ENCODE data around the gene EPB41L4A. TPM values are rescaled to one million over a fixed set of nuclear protein-coding genes. Genes with fewer than 3 reads are reported as not detected.
A peak's percentile ranks its signal among the peaks of the same experiment; 100 is the strongest.
"Not testable (repeated sequence)": the region's sequence is repeated elsewhere in the genome, so short reads cannot be mapped to it uniquely, and the experiment has no call there.

The EPB41L4A gene
- total RNA-seq, 1 donor from 2014 or later: 18.6 TPM

DNA sequence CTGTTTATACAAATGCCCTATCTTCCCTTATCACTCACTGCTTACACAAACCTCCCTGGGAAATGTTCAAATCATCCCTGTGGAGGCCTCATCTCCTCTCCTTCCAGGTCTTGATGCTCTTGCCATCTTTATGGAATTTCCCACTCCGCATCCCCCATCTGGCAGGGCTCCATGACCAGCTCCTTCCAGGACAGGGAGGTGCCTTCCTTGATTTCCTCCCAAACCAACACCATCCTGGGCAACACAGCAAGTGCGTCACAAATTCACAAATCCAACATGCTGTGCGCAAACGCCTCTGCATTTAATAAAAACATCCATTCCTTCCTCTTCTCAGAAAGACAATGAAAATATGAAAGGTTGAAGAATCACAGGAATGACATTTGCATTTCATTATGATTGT, 51.7 kb downstream of the EPB41L4A start:
- ATAC-seq (peak; percentile 32), DNase-seq (no peak)
- intact Hi-C loops (cut with micrococcal nuclease): no loop called here

DNA sequence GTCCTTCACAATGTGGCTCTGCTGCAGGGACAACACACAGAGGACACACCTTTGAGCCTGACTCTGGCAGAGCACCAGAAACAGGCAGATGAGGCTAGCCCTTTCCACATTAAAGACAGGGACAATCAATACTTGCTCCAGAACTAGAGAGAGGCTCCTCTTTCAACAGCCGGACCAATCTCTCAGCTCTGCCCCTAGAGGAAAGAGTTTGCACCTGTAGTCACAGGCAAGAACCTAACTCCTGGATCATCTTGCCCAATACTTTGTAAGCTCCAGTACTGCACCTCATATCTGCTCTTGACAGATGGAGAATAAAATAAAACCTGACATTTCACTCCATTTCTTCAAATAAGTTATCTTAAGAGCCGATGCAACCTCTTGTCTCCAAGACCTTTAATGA, 52.1 kb downstream of the EPB41L4A start:
- intact Hi-C loops (cut with micrococcal nuclease): no loop called here
- ATAC-seq (peak; percentile 22), DNase-seq (no peak)

DNA sequence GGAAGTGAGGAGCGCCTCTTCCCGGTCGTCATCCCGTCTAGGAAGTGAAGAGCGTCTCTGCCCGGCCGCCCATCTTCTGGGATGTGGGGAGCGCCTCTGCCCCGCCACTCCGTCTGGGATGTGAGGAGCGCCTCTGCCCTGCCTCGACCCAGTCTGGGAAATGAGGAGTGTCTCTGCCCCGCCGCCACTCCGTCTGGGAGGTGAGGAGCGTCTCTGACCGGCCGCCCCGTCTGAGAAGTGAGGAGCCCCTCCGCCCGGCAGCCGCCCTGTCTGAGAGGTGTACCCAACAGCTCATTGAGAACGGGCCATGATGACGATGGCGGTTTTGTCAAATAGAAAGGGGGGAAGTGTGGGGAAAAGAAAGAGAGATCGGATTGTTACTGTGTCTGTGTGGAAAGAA, 58.3 kb downstream of the EPB41L4A start:
- DNase-seq; intact Hi-C loops (cut with micrococcal nuclease); ATAC-seq: not testable (repeated sequence)

DNA sequence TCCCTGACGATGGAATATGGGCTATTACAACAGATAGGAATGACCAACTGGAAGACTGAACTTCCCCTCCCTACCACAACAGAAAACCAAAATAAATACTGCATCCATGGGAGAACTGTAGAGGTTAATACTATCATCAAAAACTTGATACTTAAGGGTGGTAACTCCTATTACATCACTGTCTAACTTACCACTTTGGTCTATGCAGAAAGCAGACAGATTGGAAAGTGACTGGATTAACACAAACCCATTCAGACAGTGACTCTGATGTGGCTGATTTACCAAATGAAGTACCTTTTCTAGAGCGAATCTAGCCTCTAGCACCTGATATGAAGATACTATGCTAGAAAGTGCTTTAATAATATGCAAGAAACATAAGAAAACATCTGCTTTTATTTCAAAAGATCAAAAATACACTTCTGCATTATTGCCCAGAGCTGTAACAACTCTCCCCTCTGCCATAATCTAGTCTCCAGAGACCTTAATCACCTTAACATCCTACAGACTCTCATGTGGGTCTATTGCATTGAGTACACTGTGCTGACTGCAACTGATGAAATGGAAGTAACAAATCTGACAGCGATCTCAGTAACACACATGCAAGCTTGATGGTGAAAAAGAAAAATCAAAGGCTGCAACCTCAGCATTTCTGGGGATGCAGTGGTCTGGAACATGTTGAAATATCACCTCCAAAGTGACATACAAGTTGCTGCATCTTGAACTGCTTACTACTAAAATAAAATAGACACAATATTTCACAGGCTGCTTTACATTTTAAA, 62.7 kb downstream of the EPB41L4A start:
- ATAC-seq: no peak
- intact Hi-C loops (cut with micrococcal nuclease): no loop called here
- DNase-seq: no peak

DNA sequence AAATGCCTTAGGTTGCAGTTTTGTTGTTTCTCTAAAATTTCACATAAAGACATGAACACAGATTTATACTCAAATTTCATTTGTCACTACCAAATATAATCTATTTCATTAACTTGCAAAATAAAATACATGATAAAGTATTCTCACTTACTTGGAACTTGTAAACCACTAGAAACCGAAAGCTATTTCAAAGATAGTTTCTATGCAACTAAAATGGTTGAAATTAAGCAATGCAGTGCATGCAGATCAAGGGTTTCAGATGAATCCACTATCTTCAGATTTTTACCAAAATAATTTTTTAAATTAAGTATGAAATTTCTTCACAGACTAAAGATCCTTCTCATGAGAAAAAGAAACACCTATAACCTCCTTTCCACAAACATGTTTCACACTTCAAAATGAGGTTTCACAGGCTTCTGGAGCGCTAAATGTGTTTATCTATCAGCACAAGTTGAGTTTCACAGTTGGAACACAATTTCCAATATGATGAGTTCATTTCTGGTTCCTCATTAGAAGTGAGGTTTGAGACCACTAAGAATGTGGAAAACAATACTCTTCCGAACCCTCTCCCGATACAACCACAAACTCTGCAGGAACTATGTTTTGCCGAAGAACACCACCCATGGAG, 63.9 kb downstream of the EPB41L4A start:
- ATAC-seq: no peak
- no peak for DNase-seq
- intact Hi-C loops (cut with micrococcal nuclease): no loop called here

DNA sequence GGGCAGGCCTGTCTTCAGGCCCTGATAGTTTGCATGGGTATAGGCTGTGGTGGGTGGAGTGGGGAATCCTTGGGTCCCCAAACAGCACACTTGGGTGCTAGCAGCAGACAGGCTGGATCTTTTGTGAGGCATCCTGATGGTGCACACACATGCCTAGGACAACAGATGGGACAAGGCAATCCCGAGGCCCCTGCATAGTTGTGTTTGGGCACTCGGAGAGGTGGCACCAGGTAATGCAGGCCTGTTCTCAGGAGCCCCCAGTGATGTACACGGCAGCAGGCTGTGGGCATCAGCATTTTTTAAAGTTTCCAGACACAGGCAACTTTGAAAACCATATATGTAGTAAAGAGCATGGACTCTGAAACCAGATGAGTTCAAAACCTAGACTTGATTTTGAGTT, 65.4 kb downstream of the EPB41L4A start:
- intact Hi-C loops (cut with micrococcal nuclease): no loop called here
- DNase-seq: no peak
- no peak for ATAC-seq

DNA sequence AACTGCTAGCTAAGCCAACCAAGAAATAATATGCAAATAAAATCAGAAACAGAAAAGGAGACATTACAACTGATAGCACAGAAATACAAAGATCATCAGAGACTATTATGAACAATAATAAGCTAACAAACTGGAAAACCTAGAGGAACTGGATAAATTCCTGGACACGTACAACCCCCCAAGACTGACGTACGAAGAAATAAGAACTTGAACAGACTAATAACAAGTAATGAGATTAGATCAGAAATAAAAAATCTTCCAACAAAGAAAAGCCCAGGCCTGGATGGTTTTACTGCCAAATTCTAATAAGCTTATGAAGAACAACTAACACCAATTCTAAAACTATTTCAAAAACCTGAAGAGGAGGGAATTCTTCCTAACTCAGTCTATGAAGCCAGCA, 67.9 kb downstream of the EPB41L4A start:
- ATAC-seq (no peak), DNase-seq (no peak)
- intact Hi-C loops (cut with micrococcal nuclease): no loop called here

DNA sequence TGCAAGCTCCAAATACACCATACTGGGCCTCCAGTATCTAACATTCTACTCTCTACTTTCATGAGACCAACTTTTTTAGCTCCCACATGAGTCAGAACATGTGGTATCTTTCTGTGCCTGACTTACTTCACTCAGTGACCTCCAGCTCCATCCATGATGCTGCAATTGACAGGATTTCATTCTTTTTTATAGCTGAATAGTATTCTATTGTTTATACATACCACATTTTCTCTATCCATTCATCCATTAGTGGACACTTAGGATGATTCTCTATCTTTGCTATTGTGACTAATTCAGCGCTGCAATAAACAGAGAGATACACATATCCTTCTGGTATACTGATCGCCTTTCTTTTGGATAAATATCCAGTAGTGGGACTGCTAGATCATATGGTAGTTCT, 68.5 kb downstream of the EPB41L4A start:
- ATAC-seq (peak; percentile 19), DNase-seq (no peak)
- intact Hi-C loops (cut with micrococcal nuclease): no loop called here

DNA sequence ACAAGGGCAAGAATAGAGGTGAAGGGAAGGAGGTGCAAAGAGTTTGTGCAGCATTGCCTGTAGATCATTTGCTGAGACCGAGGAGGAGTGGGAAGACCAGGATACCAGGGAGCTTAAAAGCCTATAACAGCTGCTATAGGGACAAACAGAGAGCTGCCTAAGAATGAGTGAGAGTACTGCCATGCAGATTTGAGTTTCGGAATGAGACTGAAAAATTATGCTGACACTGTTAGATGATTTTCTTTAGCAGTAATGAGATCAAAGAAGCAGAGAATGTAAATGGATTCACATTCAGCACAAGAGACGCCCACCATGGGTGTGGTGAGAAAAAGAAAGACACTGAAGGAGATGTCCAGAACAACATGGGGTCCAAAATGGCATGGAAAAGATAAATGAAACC, 69.7 kb downstream of the EPB41L4A start:
- intact Hi-C loops (cut with micrococcal nuclease): no loop called here
- DNase-seq (no peak), ATAC-seq (no peak)

DNA sequence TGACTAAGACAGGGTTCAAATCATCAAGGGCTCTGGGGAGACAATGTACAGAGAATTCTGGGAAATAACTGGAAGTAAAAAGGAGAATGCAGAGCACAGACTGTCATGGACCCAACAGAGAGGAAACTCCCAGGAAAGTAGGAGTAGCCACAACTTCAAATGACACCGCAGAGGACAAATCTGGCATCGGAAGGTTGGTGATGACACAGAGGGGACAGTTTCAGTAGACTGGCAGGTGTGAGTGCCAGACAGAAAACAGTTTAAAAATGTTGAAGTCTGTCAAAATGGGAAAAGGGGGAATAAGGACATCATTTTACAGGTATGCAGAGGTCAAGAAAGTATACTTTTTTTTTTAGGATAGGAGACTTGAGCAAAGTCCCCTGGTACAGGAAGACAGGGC, 70.2 kb downstream of the EPB41L4A start:
- intact Hi-C loops (cut with micrococcal nuclease): no loop called here
- DNase-seq (no peak), ATAC-seq (no peak)

DNA sequence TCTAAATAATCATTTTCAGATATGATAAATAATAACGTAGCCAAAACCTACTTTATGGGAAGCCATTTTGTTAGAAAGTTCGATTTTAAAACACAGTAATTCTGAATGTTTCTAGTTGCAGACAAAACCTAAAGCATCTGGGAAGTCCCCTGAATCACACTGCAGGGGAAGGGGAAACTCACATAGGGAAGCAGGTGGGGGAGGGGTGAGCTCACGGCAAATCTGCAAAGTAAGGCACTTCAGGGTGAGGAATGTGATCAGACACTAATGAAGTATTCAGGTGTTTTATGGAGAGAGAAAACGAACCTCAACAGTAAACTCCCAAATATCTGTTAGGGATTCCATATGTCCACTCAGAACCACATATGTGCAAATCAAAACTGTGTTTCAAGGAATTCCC, 70.7 kb downstream of the EPB41L4A start:
- ATAC-seq (no peak), DNase-seq (no peak)
- intact Hi-C loops (cut with micrococcal nuclease): no loop called here

DNA sequence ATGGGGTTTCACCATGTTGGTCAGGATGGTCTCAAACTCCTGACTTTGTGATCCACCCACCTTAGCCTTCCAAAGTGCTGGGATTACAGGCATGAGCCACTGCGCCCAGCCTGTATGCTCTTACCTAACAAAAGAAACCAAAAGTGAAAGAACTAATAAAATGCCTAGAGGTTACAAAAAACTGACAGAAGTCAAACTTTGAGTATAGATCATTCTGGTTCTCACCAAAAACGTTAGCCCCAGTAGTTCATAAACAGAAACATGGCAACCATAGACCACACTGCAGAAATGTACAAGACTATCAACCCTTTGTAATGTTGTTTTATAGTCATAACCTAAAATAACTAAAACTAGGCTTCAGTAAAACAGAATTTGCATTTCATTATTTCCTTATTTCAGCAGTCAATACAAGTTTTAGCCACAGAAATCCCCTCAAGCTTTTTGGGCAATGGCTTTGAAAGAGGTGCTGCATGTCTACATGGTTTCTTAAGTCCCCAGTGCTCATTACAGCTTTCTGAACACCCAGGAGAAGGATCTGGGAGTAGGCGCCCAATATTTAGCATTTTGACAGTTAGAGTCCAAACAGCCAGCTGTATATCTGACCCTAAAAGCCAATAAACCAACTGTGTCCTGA, 72.5 kb downstream of the EPB41L4A start:
- DNase-seq (no peak), ATAC-seq (no peak)
- intact Hi-C loops (cut with micrococcal nuclease): no loop called here

DNA sequence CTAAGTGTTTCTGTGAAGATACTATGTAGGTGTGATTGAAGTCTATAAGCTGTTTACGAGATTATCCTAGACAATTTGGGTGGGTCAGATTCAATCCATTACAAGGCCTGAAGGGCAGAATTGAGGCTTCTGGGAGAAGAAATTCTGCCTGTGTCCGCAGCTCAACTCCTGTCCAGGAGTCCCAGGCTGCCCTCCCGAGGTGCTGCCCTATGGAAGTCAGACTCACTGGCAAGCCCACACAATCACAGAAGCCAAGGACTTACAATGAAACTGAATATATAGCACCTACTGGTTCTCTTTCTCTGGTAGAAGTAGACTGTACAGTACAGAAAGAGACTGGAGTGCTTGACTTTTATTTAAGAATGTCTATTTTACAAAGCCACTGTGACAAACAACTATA, 74.5 kb downstream of the EPB41L4A start:
- intact Hi-C loops (cut with micrococcal nuclease): no loop called here
- DNase-seq: peak; percentile 33
- ATAC-seq: peak; percentile 77

DNA sequence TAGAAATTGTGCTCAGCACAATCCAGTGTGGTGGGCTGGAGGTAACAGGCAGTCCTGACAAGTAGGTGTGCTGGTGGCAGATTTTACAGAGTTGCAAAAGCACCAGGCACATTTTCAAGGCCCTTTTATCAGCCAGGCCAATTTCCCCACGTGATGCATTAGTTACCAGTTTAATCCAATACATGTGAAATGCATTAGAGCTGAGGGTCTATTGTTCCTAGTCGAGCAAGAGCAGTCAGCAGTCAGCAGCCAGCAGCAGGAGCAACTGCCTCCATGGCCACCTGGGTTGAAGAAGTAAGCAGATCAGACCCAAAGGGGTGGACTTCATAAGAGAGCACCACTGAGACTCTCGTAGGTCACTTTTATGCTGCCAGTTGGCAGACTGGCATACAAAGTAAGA, 76.7 kb downstream of the EPB41L4A start:
- ATAC-seq (no peak), DNase-seq (no peak)
- intact Hi-C loops (cut with micrococcal nuclease): no loop called here

DNA sequence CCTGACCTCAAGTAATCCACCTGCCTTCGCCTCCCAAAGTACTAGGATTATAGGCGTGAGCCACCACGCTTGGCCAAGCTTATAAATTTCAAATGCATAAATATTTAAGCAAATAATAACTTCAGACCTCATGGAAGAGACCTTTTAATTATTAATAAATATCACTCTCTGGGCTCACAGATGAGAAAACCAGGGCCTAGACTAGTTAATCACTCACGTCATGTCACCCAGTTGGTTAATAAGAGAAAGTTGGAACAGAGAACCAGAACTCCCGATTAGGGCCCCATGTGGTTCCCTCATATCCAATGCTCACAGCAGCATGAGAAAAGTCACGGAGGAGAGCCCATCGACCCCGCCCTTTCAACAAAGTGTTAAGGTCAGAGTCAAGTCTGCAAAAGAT, 79.3 kb downstream of the EPB41L4A start:
- ATAC-seq (no peak), DNase-seq (no peak)
- intact Hi-C loops (cut with micrococcal nuclease): no loop called here

DNA sequence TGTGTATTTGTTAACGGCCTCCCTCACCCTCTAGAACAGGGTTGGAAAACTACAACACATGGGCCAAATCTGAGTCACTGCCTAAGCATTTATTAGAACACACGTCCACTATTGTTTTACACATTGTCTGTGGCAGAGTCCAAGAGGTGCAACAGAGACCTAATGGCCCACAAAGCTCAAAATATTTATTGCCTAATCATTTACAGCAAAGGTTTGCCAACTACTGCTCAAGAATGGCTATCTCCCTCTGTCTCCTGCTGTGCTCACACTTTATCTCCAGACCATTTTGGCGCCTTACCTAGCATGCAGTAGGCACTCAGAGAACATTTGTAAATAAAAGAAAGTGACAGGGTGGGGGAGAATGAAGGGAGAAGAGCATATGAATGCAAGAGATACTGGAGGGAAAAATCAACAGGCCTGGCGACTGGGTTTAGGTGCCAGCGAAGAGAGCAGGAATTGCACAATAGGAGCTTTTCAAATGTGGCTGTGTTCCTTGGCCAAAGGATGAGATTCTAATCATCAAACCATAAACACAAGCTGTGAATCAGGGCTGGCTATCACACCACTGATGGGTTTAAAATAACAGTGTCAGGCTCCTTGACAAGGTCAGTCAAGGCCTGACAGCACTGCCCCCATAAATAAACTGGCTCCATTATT, 80.3 kb downstream of the EPB41L4A start:
- ATAC-seq: peak; percentile 93
- intact Hi-C loops (cut with micrococcal nuclease): no loop called here
- DNase-seq: no peak

DNA sequence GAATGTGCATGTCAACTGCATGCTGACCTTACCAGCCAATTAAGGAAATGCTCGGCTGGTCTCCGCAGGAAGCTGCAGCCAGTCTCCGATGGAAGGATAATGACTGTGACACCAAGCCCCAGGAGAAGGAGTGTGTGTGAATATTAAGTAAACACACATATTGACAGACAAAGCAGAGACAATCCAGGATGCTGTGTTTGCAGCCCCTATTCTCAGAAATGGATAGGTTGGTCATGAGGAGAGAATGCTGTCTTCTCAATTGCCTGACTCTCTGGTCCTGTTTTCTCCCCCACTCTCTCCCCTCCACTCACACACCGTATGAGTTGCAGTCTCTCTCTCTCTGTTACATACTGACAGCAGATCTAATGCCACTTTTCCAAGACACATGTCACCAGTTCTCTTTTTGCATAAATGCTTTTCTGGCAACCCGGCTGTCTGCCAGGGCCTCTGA, 85.7 kb downstream of the EPB41L4A start:
- DNase-seq: no peak
- peak; percentile 44 for ATAC-seq
- intact Hi-C loops (cut with micrococcal nuclease): no loop called here

DNA sequence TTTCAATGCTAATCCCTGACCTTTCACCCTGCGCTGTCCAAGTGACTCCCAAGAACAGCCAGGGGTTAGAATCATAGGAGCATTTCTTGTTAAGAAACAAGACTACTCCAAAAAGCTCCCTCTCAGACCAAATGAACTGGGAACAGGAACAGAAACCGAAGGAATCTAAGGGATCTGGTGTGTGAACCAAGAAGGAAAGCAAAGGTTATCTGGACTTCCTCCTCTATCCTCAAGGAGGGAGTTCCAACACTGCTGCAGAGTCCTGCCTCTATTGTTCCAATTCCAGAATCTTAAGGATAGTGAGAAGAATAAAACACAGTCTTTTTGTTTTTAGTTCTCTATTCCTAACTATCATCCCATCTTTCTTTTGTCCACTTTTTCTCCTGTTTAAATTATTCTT, 87.2 kb downstream of the EPB41L4A start:
- ATAC-seq: no peak
- intact Hi-C loops (cut with micrococcal nuclease): no loop called here

DNA sequence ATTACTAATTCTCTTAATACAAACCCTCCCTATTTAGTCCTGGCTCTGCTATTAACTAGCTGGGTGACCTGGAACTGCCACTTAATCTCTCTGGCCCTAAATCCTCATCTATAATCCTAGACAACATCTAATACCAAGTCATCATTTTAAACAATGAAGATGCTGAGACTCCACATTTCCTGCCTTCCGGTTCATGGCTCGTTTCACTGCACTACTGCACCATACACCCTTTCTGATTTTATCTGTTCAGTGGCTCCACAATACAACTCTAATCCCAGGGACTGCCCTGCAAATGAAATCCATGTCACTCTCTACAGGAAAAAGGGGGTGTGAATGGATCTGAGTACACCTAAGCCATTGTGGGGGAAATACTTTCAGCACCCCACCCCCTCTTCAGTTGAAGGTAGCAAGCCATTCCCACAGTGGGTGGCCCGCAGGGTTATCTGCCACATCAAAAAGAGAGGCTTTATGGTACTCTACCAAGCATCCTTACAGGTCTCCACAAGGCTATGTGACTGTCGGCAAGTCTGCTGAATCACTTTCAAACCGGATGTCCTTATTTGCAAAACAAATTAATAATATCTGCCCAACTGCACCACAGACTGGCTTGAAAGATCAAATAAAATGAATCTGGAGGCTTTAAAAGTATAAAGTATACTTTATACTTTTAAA, 89.5 kb downstream of the EPB41L4A start:
- no peak for ATAC-seq
- intact Hi-C loops (cut with micrococcal nuclease): no loop called here

More for the DNA sequence above, 87.2 kb downstream of the EPB41L4A start:
- no peak for DNase-seq

DNA sequence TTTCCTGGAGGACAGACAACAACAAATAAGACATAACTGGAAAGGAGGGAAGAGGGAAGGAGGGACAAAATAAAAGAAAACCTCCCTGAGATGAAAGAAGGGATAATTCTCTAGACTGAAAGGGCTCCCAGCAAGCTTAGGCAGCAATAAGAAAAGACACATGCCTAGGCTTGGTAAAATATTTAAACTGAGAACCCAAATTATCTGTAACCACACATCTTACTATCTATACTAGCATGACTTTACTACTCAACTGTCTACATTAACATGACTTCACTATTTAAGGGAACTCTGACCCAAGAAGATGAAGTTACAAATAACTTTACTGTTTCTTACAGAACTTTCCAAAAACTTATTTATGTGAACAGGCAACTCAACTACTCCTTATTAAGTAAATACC, 95.9 kb downstream of the EPB41L4A start:
- intact Hi-C loops (cut with micrococcal nuclease): no loop called here
- ATAC-seq (no peak), DNase-seq (no peak)

More for the DNA sequence above, 89.5 kb downstream of the EPB41L4A start:
- no peak for DNase-seq

Data from left ventricle myocardium superior (tissue), 1 donor.